ENCODE data around the gene S100PBP.

The S100PBP gene

DNA sequence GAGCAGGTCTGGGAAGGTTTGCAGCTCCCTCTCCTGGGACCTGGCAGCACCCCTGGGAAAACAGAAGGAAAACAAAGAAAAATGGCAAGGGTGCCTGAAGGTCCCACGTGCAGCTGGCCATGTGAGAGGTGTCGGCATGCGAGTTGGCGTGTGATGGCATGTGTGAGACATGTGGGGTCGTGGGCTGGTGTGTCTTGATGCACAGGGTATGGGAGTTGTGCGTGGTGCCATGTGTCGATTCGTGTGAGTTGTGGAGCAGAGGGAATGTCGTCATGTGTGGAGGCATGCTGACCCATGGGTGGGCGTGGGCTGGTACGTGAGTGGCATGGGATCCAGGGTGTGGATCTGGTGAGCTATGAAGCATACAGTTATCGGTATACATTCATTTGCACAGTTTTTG is 70.2 kb downstream of the S100PBP start:
- Histone ChIP-seq H3K27me3 (ENCODE audit: low read depth) (peaks cover 27% of the 10 kb centered on the region), H3K4me1 (peaks cover 4% of the 10 kb centered on the region), H3K36me3 (replicated peaks) (no peaks in the 10 kb centered on the region), H3K4me3 (no peak overlapping the region), H3K9me3 (no peaks in the 10 kb centered on the region; the same call in 1 of the 2 replicates)
- DNase-seq (ENCODE audit: low spot score in 2 of 2), result no peak
- in situ Hi-C loops (cut with MboI; ENCODE audit: low sequenced_read_pairs), result no loop called here

DNA sequence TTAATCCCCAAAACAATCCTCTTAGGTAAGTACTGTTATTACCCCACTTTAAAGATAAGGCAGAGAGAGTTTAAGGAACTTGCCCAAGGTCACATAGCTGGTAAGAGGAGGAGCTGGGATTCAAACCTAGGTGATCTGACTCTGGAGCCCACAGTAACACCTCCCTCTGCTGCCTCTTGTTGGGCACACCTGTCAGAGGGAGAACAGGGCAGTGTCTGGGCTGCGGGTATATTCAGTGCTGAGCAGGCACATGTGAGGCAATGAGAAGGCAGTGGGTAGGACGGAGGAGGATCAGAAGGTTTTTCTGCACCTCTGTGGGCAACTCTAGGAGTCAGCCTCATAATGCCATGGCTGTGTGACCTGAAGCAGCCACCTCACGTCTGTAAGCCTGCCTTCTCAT is 70.7 kb downstream of the S100PBP start:
- Histone ChIP-seq H3K9me3 (no peaks in the 10 kb centered on the region; the same call in 1 of the 2 replicates), H3K36me3 (replicated peaks) (no peaks in the 10 kb centered on the region), H3K4me1 (peaks cover 6% of the 10 kb centered on the region), H3K27me3 (ENCODE audit: low read depth) (peaks cover 27% of the 10 kb centered on the region), H3K4me3 (no peak overlapping the region)
- in situ Hi-C loops (cut with MboI; ENCODE audit: low sequenced_read_pairs), result no loop called here
- DNase-seq (ENCODE audit: low spot score in 2 of 2), result no peak

DNA sequence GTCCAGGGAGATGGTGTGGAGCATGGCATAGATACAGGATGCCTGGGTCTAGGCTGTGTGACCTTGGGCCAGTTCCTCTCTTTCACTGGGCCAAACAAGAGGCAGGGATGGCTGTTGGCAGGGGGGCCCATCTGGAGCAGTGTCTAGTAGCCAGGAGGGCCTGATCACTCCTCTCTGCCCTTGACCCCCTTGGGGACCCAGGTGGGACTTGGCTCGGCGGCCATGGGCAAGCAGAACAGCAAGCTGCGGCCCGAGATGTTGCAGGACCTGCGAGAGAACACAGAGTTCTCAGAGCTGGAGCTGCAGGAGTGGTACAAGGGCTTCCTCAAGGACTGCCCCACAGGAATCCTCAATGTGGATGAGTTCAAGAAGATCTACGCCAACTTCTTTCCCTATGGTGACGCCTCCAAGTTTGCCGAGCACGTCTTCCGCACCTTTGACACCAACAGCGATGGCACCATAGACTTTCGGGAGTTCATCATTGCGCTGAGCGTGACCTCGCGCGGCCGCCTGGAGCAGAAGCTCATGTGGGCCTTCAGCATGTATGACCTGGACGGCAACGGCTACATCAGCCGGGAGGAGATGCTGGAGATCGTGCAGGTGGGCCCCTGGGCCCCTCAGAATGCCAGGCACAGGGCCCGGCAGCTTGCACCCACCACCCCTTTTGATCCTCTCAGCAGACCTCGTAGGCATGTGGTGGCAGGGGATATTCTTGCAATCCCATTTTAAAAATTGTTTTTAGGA is 71.4 kb downstream of the S100PBP start:
- Histone ChIP-seq H3K4me3 (no peak overlapping the region), H3K4me1 (peaks cover 6% of the 10 kb centered on the region), H3K9me3 (no peaks in the 10 kb centered on the region; the same call in 1 of the 2 replicates), H3K27me3 (ENCODE audit: low read depth) (peaks cover 27% of the 10 kb centered on the region), H3K36me3 (replicated peaks) (no peaks in the 10 kb centered on the region)
- no peak for DNase-seq (ENCODE audit: low spot score in 2 of 2)
- in situ Hi-C loops (cut with MboI; ENCODE audit: low sequenced_read_pairs), result no loop called here

DNA sequence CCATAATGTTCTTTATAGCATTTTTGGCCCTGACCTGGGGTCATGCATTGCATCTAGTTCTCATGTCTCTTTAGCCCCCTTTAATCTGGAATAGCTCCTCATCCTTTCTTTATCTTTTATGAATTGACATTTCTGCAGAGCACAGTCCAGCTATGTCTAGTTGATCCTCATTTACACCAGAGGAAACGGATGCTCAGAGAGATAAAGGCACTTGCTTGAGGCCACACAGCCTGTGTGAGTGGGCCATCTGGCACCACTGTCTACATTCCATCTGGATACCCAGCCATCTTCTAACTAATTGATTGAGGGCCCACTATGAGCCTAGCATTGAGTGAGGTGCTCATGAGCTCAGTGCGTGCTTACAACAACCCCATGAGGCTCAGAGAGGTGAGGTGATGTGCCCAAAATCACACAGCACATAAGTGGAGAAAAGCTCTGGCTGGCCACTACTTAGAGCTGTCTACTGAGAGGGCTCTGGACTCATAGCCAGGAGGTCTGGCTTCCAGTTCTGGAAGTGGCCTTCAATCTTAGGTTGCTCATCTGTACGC is 72.4 kb downstream of the S100PBP start:
- Histone ChIP-seq H3K36me3 (replicated peaks) (no peaks in the 10 kb centered on the region), H3K9me3 (no peaks in the 10 kb centered on the region; the same call in 1 of the 2 replicates), H3K27me3 (ENCODE audit: low read depth) (peaks cover 27% of the 10 kb centered on the region), H3K4me1 (peaks cover 6% of the 10 kb centered on the region), H3K4me3 (no peak overlapping the region)
- DNase-seq (ENCODE audit: low spot score in 2 of 2), result no peak
- in situ Hi-C loops (cut with MboI; ENCODE audit: low sequenced_read_pairs), result no loop called here

DNA sequence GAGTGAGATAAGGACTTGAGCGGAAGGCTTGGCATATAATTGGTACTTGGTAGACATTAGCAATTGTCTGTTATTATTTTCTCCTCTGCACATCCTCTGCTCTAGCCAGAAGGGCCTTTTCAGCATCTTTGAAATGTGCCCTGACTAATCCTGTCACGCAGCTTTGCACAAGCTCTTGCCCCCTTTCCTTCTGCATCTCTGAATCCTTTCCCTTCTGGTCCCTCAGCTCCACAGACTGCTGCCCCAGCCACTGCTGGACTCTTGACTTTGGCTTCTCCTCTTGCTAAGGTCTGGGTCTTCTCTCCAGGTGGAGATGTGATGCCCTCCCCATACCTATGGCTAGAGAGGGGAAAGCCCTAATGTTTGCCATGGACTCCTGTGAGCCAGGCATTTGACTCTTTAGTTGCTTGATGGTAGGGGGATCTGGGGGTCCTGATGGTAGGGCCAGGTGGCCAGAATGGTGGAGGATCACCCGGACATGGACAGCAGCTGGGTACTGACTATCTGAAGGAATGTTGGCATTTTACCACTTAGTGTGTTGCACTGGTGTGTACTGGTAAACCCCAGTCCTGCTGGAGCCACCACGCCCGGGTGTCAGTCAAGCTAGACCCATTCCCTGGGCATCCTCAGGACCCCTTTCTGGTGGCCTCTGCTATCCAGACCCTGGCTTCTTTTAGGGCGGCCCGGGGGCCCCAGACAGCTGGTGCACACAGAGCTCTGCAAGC is 73.2 kb downstream of the S100PBP start:
- Histone ChIP-seq H3K36me3 (replicated peaks) (no peaks in the 10 kb centered on the region), H3K4me1 (peaks cover 6% of the 10 kb centered on the region), H3K9me3 (no peaks in the 10 kb centered on the region; the same call in 1 of the 2 replicates), H3K27me3 (ENCODE audit: low read depth) (peaks cover 18% of the 10 kb centered on the region), H3K4me3 (no peak overlapping the region)
- in situ Hi-C loops (cut with MboI; ENCODE audit: low sequenced_read_pairs), result no loop called here
- DNase-seq (ENCODE audit: low spot score in 2 of 2), result no peak

DNA sequence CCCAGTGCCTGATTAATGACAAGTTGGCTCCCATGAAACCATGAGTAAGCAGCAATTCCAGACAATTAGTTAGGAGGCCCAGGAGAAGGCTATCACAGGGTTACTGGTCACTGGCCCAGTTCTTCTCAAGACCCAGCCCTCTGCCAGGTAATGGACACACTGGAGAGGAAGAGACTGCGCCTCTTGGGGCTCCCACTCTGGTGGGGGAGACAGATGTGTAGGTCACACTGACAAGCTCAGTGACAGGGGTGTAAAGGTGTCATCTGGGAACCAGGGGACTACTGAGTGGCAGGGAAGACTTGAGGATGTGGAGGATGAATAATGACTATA is 73.8 kb downstream of the S100PBP start:
- DNase-seq (ENCODE audit: low spot score in 2 of 2), result no peak
- peaks cover 6% of the 10 kb centered on the region for H3K4me1 ChIP-seq
- in situ Hi-C loops (cut with MboI; ENCODE audit: low sequenced_read_pairs), result no loop called here
- no peaks in the 10 kb centered on the region; the same call in 1 of the 2 replicates for H3K9me3 ChIP-seq
- H3K4me3 ChIP-seq, result no peak overlapping the region
- no peaks in the 10 kb centered on the region for H3K36me3 ChIP-seq (replicated peaks)
- H3K27me3 ChIP-seq (ENCODE audit: low read depth), result peaks cover 13% of the 10 kb centered on the region

DNA sequence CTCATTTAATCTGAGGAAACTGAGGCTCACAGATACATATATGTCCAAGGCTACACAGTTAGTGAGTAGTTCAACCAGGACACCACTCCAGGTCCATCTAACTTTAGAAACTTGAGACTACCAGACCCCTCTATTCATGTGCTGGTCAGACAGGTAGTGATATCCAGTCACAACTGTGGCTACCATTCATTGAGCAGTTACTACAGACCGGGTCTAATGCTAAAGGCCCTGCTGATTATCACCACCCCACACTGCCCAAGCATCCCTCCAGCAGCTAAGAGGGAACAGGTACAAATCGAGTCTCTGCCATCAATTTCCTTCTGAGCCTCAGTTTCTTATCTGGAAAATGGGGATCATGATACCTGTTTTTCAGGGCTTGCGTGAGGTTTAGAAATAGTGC is 74.2 kb downstream of the S100PBP start:
- peaks cover 13% of the 10 kb centered on the region for H3K27me3 ChIP-seq (ENCODE audit: low read depth)
- H3K9me3 ChIP-seq, result no peaks in the 10 kb centered on the region; the same call in 1 of the 2 replicates
- no peak overlapping the region for H3K4me3 ChIP-seq
- H3K4me1 ChIP-seq, result peaks cover 6% of the 10 kb centered on the region
- in situ Hi-C loops (cut with MboI; ENCODE audit: low sequenced_read_pairs), result no loop called here
- no peak for DNase-seq (ENCODE audit: low spot score in 2 of 2)
- H3K36me3 ChIP-seq (replicated peaks), result no peaks in the 10 kb centered on the region

DNA sequence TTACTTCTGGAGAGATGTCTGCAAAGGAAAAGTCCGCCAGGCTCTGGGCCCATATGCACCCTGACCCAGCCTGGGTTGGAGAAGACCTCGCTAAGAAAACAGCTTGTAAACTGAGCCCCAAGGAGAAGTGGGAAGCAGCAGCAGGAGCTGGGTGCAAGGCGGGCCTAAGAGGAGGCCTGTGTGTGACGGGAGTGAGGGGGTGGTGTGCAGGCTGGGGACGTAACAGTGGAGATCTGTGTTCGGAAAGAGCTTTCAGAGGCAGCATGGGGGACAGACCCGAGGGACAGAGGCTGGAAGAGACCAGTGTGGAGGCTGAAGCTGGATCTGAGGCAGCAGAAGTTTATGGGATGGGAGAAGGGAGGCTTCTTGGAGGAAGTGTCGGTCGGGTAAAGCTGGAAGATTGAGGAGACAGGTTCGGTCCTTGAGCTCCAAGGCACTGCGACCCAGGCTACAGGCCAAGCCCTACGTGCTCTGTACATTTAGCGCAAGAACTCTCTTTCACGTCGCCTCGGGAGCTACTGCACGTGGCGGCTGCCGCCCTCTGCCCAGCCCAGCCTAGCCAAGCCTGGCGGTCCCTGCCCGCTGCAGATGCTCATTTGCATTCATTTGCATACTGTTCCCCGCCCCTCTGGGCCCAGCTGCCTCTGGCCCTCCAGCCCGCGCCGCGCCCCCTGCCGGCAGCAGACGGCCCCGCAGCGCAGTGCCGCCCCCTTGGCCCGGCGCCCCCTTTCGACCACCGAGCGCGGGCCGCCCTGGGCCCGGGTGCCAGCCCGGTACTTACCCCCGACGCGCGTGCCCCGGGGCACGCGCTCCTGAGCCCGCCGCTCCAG is 75.1 kb downstream of the S100PBP start:
- H3K4me1 ChIP-seq, result peaks cover 6% of the 10 kb centered on the region
- peak; percentile 52 to 91 for DNase-seq (ENCODE audit: low spot score in 2 of 2)
- H3K4me3 ChIP-seq, result peak overlapping the region; percentile 45
- no peaks in the 10 kb centered on the region; the same call in 1 of the 2 replicates for H3K9me3 ChIP-seq
- peaks cover 3% of the 10 kb centered on the region; the same call in 1 of the 2 replicates for H3K27me3 ChIP-seq (ENCODE audit: low read depth)
- no peaks in the 10 kb centered on the region for H3K36me3 ChIP-seq (replicated peaks)
- in situ Hi-C loops (cut with MboI; ENCODE audit: low sequenced_read_pairs), result no loop called here

DNA sequence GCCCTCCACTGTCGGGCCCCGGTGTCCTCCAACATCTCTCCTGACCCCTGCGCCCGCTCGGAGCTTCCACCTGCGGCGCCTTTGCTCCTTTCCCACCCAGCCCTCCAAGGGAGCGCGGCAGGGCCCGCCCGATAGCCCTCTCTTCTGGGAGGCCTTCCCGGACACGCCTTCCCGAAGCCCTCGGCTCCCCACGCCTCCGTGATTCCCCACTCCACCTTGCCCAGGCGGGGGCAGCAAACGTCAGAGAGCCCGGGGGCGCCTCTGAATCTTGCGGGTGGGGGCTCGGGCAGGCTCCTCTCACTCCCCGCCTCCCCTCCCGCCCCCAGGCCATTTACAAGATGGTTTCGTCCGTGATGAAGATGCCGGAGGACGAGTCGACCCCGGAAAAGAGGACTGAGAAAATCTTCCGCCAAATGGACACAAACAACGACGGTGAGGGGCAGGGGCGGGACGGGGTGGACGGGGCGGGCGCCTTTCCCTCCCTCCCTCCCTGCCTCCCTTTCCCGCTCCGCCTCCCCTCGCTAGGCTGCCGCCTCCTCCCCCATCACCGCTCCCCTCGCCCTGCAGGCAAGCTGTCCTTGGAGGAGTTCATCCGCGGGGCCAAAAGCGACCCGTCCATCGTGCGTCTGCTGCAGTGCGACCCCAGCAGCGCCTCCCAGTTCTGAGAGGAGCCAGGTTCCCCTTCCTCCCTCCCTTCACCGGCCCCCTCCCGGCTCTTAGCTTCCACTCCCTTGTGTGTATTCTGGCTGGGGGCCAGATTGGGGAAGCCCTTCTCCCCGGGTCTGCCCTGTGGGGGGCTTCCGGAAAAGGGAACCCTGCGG is 76.0 kb downstream of the S100PBP start:
- peak overlapping the region; percentile 45 for H3K4me3 ChIP-seq

DNA sequence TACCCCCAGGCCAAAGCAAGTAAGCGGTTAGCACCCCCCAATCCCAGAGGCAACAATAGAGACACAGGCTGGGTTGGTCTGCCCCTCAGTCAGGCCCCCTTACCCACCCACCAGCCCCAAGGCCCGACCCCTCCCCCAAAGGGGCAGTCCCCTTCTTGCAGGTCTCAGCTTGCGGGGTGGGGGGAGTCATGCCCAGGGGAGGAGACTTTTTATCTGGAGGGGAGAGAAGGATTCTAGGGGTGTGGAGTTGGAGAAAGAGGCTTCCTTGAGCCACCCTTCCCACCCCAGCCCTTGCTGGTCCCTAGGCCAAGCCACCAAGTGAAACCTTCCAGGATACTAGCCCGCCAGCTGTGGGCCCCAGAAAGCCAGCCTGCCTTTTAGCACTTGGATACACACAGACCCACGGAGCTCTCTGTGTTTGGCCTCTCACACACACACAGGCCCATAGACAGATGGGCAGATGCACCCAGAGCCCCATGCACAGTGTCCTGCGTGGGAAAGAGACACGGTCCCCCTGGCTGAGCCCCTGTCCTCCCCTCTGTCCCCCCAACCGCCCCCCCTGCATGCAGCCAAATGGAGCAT is 76.7 kb downstream of the S100PBP start:
- in situ Hi-C loops (cut with MboI; ENCODE audit: low sequenced_read_pairs), result no loop called here
- H3K36me3 ChIP-seq (replicated peaks), result no peaks in the 10 kb centered on the region
- H3K4me1 ChIP-seq, result peaks cover 6% of the 10 kb centered on the region
- H3K4me3 ChIP-seq, result peak overlapping the region; percentile 45
- no peak for DNase-seq (ENCODE audit: low spot score in 2 of 2)
- no peaks in the 10 kb centered on the region; the same call in 1 of the 2 replicates for H3K9me3 ChIP-seq
- peaks cover 3% of the 10 kb centered on the region; the same call in 1 of the 2 replicates for H3K27me3 ChIP-seq (ENCODE audit: low read depth)

More for the DNA sequence above, 76.0 kb downstream of the S100PBP start:
- Histone ChIP-seq H3K36me3 (replicated peaks) (no peaks in the 10 kb centered on the region), H3K27me3 (ENCODE audit: low read depth) (peaks cover 3% of the 10 kb centered on the region; the same call in 1 of the 2 replicates), H3K4me1 (peaks cover 6% of the 10 kb centered on the region), H3K9me3 (no peaks in the 10 kb centered on the region; the same call in 1 of the 2 replicates)
- in situ Hi-C loops (cut with MboI; ENCODE audit: low sequenced_read_pairs), result no loop called here
- peak; percentile 36 to 85 for DNase-seq (ENCODE audit: low spot score in 2 of 2)

DNA sequence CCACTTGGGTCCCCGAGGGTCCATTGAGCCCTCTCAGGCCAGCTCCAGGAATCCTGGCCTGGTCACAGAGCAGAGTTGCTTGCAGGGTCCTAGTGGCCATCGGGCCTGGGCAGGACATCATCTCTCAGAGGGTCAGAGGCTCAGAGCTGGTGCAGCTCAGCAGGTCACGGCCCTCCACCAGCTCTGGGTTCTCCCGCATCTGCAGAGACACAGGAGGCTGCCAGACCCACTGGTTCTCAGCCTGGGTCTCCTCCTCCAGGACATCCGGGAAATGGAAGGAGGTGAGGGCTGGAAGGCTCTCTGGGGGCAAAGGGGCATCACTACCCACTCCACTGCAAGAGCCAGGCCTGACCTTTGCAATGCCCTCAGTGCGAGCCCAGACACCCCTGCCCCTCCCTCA is 77.2 kb downstream of the S100PBP start:
- Histone ChIP-seq H3K4me3 (no peak overlapping the region), H3K27me3 (ENCODE audit: low read depth) (peaks cover 3% of the 10 kb centered on the region; the same call in 1 of the 2 replicates), H3K4me1 (peaks cover 6% of the 10 kb centered on the region), H3K36me3 (replicated peaks) (no peaks in the 10 kb centered on the region), H3K9me3 (no peaks in the 10 kb centered on the region; the same call in 1 of the 2 replicates)
- DNase-seq (ENCODE audit: low spot score in 2 of 2), result no peak
- in situ Hi-C loops (cut with MboI; ENCODE audit: low sequenced_read_pairs), result no loop called here
